COR-L47 (cell line): Measurements from ENCODE around the gene VANGL1.

Experiments
- DNase-seq: peaks from one replicate; lab custom pipeline; 2025; lab: John Stamatoyannopoulos, UW

The VANGL1 gene

GRCh38 chr1:115705085-115705951 is 63.5 kb downstream of the VANGL1 start:
- DNase-seq = no peak

- DNase-seq = no peak
These were observed 64.2 kb downstream of the VANGL1 start for GRCh38 chr1:115705963-115706362.

DNA sequence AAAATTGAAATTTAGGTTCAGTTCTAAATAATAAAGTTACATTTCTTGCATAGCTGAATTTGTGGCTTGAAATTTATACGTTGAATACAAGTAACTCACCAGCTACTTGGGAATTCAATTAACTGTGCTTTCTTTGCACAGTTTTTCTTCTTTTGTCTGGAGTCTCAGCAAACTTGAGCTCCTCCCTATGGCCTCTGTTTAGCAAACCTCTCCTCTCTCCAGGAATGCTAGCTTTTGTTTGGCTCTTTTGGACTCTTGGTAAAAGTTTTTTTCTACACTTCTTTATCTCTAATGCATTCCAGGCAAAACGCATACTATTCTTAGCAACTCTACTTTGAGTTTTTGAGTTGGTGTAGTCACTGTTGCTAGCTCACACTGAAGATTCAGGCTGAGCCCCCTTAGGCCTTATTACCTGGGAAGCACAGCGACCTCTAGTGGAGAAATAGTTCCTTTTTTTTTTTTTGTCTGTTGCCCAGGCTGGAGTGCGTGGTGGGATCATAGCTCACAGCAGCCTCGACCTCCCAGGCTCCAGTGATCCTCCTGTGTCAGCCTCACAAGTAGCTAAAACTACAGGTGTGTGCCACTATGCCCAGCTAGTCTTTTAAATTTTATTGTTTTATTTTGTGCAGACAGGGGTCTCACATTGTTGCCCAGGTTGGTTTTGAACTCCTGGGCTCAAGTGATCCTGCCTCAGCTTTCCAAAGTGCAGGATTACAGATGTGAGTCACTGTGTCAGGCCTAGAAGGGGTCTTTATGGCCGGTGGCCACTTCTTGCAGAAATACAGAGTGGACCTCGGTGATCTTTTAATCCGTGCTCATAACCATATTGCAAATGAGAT is 65.0 kb downstream of the VANGL1 start:
- DNase-seq = peak; percentile 52

GRCh38 chr1:115710859-115711624 is 69.3 kb downstream of the VANGL1 start:
- DNase-seq = no peak

DNA sequence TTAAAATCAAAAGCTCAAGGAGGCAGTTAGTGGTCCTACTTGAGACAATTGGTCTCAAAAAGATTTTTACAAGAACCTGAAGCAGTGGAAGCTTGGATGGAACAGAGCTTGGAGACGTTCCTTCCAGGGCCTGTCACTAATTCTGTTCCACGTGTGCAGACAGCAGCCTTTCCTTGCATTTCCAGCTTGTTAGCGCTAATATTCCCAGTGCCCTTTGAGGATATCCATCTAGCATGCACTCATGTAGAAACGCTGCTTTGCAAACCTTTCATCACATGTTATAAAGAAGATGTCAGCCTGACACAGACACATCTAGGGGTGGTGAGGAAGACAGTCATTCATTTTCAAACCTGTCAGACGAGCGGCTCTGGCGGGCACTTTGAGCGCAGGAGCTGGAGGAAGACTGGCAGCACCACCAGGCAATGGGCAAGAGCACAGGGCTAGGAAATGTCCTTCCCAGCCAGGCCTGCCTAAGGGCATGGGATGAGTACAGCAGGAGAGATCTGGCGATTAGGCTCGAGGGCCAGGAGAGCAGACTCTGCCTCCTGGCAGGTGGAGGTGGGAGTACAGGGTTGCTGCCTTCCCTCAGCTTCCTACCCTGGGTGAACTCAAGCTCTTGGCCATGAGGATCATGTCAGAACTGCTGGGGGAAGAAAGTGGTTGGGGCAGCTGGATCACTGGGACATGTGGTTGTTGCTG is 71.3 kb downstream of the VANGL1 start:
- DNase-seq = no peak

GRCh38 chr1:115713906-115714305 is 72.1 kb downstream of the VANGL1 start:
- no peak for DNase-seq

DNA sequence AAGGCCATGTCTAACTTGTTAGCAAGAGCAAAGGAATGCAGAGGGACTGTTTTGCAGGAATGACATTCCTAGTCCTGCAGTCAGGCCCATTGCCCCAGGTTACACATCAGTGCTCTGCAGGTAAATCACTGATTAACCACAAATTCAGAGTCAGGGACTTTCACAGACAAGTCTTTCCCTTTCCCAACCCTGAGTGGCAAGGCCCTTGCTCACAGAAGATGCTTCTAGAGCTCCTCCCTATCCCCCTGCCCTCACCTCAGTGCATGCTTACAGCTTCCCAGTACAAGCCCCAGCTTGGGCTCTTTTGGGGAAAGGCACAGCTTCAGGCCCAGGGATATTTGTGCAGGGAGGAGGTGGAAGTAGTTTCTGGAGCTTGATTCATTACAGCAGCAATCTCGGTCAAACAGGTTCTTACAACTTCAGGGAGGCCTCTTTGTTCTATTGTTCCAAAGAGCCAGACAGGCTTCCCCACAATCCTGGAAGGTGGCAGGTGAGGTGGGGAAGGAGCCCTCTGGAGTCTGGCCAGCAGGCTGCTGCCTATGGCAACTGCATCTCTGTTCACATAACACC is 72.9 kb downstream of the VANGL1 start:
- peak; percentile 82 for DNase-seq

GRCh38 chr1:115717541-115717940 is 75.8 kb downstream of the VANGL1 start:
- peak; percentile 62 for DNase-seq

- no peak for DNase-seq
These were observed 76.4 kb downstream of the VANGL1 start for GRCh38 chr1:115718011-115718754.

GRCh38 chr1:115719285-115719684 is 77.5 kb downstream of the VANGL1 start:
- no peak for DNase-seq

DNA sequence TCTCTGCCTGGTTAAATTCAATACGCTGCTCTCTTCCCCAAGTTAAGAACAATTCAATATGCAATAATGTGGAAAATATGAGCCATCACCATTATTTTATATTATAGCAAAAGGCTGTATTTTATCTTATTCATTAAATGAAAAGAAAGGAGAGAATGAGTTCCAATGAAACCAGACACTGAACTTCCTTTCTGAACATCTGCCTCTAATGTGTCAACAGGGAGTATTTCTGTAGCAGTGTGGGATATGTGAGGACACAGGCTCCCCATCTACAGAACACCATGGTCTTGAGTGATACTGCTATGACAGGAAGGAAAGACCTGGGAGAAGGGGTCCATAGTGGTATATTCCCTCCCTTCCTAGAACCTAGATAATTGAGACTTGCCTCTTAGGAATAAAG is 80.5 kb downstream of the VANGL1 start:
- no peak for DNase-seq

- no peak for DNase-seq
These were observed 82.0 kb downstream of the VANGL1 start for GRCh38 chr1:115723756-115724155.

DNA sequence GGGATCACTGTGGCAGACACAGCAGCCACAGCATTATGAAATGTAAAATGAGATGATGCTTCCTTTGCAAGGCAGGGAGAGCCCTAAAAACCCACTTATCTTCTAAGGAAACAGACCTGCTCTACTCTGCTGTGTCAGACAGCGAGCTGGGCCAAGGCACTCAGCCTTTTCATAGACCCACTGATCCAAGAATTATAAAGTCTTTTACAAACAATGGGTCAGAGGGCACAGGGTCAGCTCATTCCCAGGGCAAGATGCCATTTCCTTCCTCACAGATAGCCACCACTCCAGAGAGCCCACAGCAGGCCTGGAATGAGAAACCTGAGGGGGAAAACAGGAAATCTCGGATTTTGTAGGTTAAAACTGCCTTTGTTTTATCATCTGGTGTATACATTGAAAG is 83.8 kb downstream of the VANGL1 start:
- no peak for DNase-seq

DNA sequence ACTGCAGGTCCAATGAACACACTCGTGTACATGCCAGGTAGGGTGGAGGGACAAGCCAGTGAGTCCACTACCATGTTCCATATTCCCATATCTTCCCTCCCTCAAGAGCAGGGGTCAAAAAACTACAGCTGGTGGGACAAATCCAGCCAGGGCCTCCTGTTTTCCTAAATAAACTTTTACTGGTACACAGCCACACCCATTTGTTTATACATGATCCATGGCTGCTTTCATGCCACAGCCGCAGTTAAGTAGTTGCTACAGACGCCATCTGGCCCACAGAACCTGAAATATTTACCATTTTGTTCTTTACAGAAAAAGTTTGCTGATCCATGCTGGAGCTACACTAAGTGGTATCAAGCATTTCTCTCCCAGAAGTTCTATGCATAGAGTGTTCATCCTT is 84.4 kb downstream of the VANGL1 start:
- no peak for DNase-seq

- no peak for DNase-seq
These were observed 84.8 kb downstream of the VANGL1 start for GRCh38 chr1:115726570-115726969.

DNA sequence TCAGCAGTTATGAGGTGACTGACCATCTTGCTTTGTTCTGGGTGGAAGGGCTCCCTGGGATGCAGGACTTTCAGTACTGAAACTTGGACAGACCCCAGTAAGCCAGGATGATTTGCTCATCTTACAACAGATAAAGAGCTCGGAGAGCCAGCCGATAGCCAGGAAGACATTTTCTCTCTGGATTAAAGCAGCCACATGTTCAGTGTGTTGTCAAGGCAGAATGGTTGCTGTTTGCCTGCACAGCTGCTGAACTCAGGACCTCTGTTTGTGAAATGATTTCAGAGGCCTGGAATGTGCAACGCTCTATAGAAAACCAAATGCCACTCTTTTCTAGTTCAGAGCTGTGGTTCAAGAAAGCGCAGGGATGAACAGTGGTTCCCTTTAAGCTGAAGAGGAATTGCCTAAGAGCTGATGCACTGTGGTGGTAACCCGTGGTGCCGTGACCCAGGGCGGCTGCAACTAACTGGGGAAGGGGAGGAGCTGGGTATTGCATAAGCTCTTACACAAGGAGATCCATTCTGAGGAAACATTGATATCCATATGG is 86.0 kb downstream of the VANGL1 start:
- no peak for DNase-seq

DNA sequence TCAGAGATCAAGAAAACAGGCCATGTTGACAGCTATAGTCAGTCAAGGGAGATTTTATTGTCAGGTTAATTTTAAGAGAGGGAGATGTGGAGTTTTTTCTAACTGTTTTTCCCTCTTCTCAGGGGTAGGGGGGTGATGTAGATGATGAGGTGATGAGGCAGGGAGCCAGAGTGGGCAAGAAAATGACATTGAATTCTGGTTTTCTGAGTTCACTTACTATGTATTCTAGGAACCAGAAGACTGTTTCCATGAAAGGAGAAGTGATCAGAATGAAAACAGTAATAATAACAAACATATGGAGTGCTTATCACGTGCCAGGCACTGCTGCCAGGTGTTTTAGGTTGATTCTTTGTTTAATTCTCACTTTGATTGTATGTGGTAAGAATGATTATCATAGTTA is 86.6 kb downstream of the VANGL1 start:
- no peak for DNase-seq

- DNase-seq = no peak
These were observed 88.0 kb downstream of the VANGL1 start for GRCh38 chr1:115729756-115730155.

- no peak for DNase-seq
These were observed 90.5 kb downstream of the VANGL1 start for GRCh38 chr1:115732316-115732715.

GRCh38 chr1:115740811-115741210 is 99.0 kb downstream of the VANGL1 start:
- no peak for DNase-seq
